Measurements from ENCODE around the gene ATP5IF1.

GRCh38 chr1:28195780-28196179 is 40.1 kb upstream of the ATP5IF1 start:
- TF ChIP-seq CTCF (conservative IDR thresholded peaks at IDR 0.05 in 1 of 2, IDR thresholded peaks at IDR 0.05 in 1 of 2; ENCODE audit: low read depth in 1 of 2, low read length in 2 of 2) (no peak), EZH2 (IDR thresholded peaks at IDR 0.05; ENCODE audit: low read length, missing control alignments) (no peak)

Data from fibroblast of lung (primary cell).